GM19025 (cell line): ENCODE measurements around the gene CYTH4.

Experiments
- ATAC-seq: cut with Tn5 transposase; IDR thresholded peaks from one replicate; pipeline ENCODE4 v1.9.1; 2021; ENCODE audit warnings: mild to moderate bottlenecking, low read depth, moderate library complexity; ENCODE audit not compliant: unreplicated experiment

Gene CYTH4

GRCh38 chr22:37285937-37286336 is 3.6 kb downstream of the CYTH4 start:
- ATAC-seq, result no peak

DNA sequence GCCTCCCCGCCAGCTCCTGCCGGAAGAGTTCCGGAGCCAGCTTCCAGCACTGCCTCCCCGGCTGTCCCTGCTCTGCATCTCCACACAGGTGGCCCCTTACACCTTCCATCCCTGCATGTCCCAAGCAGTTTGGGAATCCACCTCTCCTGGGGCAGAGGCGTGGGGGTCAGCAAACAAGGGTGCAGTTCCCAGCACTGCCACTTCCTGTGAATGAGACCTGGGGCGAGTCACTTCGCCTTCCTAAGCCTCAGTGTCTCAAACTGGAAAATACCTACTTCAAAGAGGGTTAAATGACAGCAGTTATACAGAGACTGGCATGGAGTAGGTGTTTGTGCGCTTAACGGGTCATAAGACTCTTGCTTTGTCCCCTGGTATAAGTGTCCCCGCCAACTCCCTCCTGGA is 5.2 kb downstream of the CYTH4 start:
- no peak for ATAC-seq

DNA sequence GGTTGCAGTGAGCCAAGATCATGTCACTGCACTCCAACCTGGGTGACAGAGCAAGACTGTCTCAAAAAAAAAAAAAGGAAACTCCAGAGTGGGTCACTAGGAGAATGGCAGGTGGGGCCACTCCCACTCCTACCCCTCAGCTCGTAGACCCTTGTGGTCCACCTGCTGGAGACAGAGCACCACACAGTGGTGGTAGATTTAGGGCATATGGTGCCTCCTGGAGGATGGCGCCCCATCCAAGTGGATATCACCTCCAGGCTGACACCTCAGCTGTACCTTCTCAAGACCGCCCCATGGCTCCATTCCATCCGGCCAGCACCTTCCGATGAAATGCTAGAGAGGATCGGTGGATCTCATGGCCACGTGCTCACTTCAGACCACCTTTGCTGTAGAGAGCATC is 6.2 kb downstream of the CYTH4 start:
- ATAC-seq, result no peak

DNA sequence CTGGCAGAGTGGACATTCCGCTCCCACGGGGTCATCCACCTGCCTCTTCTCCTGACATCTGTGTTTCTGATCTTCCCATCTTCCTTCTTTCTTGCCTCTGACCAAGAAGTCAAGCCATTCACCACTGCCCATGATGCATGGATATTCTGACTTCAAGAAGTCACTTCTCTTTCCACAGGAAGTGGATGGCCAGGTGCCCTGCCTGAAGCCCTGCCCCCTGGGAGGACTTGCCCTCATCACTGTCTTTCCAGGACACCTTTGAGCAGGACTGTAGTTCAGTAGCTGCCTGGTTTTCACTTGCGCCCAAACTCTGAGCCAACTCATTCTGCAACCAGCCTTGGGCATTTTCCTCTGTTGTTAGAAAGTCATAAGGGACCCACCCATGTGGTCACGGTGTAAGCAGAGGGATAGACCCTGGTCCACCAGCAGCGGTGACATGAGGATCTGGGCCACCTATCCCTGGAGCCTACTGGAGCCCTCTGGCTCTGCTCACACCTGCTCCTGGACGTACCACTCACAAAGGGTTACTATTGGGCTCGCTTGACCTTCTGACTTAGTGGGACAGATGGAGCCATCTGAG is 6.9 kb downstream of the CYTH4 start:
- ATAC-seq, result no peak

DNA sequence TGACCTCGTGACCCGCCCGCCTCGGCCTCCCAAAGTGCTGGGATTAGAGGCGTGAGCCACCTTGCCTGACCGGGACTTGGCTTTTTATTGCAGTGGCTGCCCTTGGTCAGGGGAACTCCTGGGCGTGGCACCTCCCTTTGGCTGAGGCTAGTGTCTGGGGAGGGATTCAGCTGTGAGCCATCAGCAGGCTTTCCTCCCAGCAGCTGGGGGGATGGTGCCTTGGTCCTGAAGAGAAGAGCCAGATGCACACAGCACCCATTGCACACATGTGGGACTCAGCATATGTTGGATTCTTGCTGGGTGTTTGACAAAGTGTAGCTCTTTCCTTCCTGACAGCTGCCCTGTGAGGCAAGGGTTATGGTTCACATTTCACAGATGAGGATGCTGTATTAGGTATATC is 8.4 kb downstream of the CYTH4 start:
- no peak for ATAC-seq

- ATAC-seq, result no peak
Observed at GRCh38 chr22:37291559-37292298, 9.4 kb downstream of the CYTH4 start.

DNA sequence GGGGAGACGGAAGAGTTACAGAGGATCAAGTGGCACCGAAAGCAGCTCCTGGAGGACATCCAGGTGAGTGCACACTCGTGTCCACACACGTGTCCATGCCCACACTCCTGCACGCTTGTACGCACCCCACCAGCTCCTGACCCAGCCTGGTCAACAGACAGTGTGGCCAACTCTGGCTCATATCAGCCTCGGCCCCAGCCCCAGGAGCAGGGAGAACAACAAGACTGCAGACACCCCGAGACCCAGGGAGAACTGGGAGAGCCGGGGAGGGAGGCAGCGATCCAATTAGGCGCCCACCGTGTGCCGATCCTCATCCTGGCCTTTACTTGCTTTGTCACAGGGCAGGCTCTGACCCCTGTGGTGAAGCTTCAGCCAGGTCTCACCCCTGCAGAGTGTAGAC is 10.3 kb downstream of the CYTH4 start:
- no peak for ATAC-seq

DNA sequence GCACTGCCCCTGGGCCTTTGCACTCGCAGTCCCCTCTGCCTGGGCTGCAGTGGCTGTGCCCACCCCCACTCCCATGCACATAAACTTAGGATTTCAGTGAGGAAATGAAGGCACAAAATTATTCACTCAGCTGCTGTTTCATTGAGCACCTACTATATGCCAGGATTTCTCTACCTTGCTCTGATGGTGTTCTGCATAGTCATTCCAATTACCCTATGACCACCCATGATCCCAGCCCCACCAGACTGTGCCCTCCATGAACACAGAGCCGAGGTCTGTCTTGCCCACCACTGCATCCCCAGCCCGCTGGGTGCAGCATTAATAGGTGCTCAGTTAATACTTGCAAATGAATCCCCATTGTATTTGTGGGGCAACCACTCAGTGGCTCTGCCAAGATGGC is 10.9 kb downstream of the CYTH4 start:
- ATAC-seq, result no peak

DNA sequence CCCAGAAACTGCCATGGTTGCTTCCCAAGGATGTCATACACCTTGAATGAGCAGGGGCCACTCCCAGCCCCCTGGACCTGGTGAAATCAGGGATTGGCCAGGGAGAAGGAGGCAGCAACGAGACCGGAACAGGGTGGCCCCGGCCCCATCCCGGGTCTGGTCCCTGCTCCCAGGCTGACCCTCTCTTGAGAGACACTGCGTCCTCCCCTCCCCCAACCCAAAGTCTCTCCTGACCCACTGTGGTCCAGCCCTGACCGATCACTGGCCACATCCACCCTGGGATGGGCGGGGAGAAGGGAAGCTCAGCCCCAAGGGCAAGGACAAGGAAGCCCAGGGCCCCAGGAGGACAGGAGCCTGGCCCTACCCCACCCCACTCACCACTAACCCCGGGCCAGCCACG is 12.4 kb downstream of the CYTH4 start:
- ATAC-seq, result no peak

GRCh38 chr22:37295213-37295886 is 13.0 kb downstream of the CYTH4 start:
- ATAC-seq, result no peak

DNA sequence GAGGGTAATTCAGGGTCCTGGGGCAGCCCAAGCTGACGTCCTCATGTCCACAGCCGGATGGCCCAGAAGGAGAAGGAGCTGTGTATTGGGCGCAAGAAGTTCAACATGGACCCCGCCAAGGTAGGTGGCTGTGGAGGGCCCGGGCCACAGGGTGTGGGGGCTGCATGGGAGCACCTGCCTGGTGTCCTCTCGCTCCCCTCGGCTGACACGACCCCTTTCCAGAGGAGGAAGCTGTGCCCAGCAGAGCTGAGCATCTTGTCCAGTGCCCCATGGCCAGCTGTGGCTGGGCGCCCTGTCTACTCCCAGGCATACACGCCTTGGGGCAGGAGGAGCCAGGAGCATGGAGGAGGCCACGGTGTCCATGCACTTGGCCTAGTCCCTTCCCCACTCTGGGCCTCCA is 13.6 kb downstream of the CYTH4 start:
- no peak for ATAC-seq

GRCh38 chr22:37298748-37299495 is 16.6 kb downstream of the CYTH4 start:
- ATAC-seq, result no peak

DNA sequence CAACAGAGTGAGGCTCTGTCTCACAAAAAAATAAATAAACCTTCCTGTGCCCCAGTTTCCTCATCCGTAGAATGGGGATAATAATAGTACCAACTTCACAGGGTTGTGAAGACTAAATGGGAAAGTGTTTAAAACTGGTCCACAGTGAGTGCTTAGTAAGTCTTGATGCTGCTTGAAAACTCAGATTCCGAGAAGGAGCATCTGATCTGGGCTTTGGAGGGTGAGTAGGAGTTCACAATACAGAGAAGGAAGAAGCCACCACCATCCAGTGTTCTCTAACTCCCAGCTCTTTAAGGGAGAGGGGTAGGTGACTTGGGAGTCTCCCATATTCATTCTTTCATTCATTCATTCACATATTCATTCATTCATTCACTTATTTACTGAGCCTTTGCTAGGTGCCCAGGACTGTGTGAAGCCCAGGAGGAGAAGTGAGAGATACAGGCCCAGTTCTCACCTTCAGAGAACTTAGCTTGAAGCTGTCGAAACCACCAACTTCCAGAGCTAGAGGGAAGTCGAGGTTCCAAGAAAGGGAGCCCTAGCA is 17.7 kb downstream of the CYTH4 start:
- no peak for ATAC-seq

DNA sequence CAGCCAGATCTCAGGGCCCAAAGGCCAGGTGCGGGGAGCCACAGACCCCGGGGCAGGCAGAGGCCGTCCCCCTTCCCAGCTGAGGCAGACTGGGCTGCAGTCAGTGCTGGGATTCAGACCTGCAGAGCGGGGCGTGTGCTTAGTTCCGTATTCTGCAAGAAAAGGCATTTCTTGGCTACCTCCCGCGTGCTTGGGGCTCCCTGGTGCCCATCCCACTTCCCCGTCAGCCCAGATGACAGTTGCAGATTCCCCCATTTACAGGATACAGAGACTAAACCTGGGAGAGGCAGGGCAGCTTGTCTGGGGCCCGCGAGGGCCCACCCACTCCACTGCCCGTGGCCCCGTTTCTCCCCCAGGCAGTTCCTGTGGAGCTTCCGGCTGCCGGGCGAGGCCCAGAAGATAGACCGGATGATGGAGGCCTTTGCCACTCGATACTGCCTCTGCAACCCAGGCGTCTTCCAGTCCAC is 18.3 kb downstream of the CYTH4 start:
- no peak for ATAC-seq

DNA sequence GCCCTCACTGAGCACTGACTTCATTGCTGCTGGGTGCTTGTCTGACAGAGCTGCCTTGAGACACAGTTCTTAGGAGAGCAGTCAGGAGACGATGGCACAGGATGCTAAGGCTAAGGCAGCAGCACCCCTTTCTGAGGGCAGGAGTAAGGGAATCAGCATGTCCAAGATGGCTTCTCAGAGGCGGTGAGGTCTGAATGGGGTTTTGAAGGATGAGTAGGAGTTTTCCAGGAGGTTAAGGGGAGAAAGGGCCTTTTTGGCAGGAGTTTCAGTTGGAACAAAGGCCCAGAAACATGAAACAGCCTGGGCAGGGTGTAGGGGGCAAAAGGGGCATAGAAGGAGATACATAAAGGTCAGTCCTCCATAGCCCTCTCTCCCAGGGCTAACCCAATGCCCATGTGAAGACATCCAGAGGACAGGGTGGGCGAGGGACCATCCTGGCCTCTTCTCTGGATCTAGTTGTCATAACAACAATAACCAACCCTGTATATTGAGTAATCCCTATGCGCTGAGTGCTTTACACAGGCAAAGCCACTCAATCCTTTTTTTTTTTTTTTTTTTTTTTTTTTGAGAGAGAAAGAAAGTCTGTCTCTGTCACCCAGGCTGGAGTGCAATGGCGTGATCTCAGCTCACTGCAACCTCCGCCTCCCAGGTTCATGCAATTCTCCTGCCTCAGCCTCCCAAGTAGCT is 19.0 kb downstream of the CYTH4 start:
- ATAC-seq, result no peak

DNA sequence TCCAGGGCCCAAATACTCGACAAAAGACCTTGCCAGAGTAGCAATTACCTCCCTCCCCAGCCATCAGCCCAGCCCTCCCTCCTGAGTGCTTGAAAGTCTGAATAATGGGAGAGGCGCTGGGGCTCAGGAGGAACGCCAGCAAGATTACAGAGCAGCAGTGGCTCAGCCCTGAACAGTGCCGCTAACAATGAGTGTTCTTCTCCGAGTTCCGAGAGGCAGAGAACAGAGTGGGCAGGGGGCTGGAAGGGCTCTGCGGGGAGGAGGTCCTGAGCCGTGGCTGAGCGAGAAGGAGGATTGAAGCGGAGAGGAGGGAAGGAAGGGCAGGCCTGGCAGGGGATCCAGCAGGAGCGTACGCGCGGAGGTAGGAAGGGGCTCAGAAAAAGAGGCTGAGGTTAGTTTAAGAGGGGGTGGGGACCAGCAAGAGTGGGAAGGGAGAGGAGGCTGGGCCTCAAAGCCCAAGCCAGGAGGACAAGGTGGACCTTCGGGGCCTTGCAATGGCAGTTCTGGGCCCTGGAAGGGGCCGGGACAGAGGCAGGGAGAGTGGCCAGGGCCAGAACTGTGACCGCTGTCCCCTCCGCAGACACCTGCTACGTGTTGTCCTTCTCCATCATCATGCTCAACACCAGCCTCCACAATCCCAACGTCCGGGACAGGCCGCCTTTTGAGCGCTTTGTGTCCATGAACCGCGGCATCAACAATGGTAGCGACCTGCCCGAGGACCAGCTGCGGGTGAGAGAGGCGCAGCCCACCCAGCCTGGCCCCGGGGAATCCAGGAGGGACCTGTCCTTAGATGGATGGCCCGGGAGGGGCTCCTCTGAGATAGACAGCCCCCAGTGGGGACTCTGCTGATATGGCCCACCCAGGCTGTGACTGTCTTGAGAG is 20.6 kb downstream of the CYTH4 start:
- ATAC-seq, result no peak

- ATAC-seq, result no peak
Observed at GRCh38 chr22:37303821-37304274, 21.5 kb downstream of the CYTH4 start.

GRCh38 chr22:37304595-37305343 is 22.5 kb downstream of the CYTH4 start:
- ATAC-seq, result no peak

DNA sequence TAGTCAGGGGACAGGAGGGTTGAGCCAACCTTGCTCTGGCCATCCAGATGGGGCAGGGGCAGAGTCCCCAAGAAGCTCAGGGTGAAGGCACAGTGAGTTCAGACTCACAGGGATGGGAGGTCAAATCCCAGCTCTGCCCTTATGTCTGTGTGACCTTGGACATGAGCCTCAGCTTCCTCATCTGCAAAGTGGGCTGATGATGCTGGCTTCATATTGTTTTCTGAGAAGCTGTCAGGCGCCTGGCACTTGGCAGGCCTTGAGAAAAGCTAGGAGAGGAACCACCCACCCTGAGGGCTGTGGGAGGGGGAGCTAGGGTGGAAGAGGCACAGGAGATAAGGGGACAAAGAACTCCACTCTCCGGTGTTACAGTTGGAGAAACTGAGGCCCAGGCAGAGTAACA is 23.6 kb downstream of the CYTH4 start:
- ATAC-seq, result no peak
